Measurements from ENCODE around the gene VWA3A.

DNA sequence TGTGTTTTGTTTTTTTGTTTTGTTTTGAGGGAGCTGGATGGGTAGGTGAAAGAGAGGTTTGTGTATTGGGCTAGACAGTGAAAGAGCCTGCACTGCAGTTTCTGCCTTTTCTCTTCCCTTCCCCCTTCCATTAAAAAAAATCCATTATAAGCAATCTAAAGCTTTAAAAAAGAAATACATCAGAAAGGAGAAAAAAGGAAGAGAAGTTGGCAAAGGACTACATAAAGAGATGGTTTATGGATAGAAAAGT is 103.0 kb downstream of the VWA3A start:
- TF ChIP-seq CTCF (IDR thresholded peaks at IDR 0.05; ENCODE audit: insufficient read depth, low read depth, low read length) (no peak), EZH2 (IDR thresholded peaks at IDR 0.05; ENCODE audit: insufficient read depth, low read length) (no peak)
